Activated T-cell treated with anti-CD3 and anti-CD28 coated beads, Interleukin-2, amount 50 U/mL, for 4 hours (primary cell): ENCODE results near the gene EFCAB11. TPM values are rescaled to one million over a fixed set of nuclear protein-coding genes. Genes with fewer than 3 reads are reported as not detected.

Experiments
- ATAC-seq, 2 donors: fragments of 200-7000 bp; cut with Tn5 transposase; one replicate each; pipeline ENCODE4 v1.10.0; 2021
- DNase-seq: peaks from one replicate; pipeline ENCODE4 v3.0.0-alpha.2; 2020
- H3K27me3 Mint-ChIP-seq: one replicate; pipeline ENCODE4 v1.8.0; 2021; ENCODE audit warnings: low read depth, mixed read lengths
- H3K36me3 Mint-ChIP-seq: one replicate; pipeline ENCODE4 v1.8.0; 2022; ENCODE audit warnings: mixed read lengths; ENCODE audit not compliant: insufficient read depth
- H3K4me1 Mint-ChIP-seq: one replicate; pipeline ENCODE4 v1.8.0; 2021; ENCODE audit warnings: low read depth, mixed read lengths
- H3K4me3 Mint-ChIP-seq: one replicate; pipeline ENCODE4 v1.8.0; 2021; ENCODE audit warnings: mild to moderate bottlenecking, moderate library complexity, mixed read lengths
- H3K9me3 Mint-ChIP-seq: one replicate; pipeline ENCODE4 v1.8.0; 2021; ENCODE audit warnings: mixed read lengths
- total RNA-seq, 3 donors: library from RNA; stranded (reverse); gene quantifications; one replicate each; pipeline ENCODE4 v1.2.1, GENCODE V29; 2021

The EFCAB11 gene
- total RNA-seq, 3 donors from 2014 or later = 4.3 to 6.0 (median 5.2) TPM

- H3K9me3 Mint-ChIP-seq = peaks cover 3% of the 10 kb centered on the region
- no peak overlapping the region for H3K4me3 Mint-ChIP-seq
- H3K36me3 Mint-ChIP-seq = no peaks in the 10 kb centered on the region
- peaks cover 15% of the 10 kb centered on the region for H3K4me1 Mint-ChIP-seq
- DNase-seq (no peak), ATAC-seq (no peak)
- H3K27me3 Mint-ChIP-seq = no peaks in the 10 kb centered on the region
These were observed 198.7 kb downstream of the EFCAB11 start for GRCh38 chr14:89755816-89756215.

- ATAC-seq (peak in 1 of 2 donors; percentile 22), DNase-seq (no peak)
- Mint-ChIP-seq H3K4me3 (no peak overlapping the region), H3K4me1 (peaks cover 27% of the 10 kb centered on the region), H3K9me3 (peaks cover 3% of the 10 kb centered on the region), H3K36me3 (no peaks in the 10 kb centered on the region), H3K27me3 (no peaks in the 10 kb centered on the region)
These were observed 200.6 kb downstream of the EFCAB11 start for GRCh38 chr14:89753828-89754412.

- peaks cover 27% of the 10 kb centered on the region for H3K4me1 Mint-ChIP-seq
These were observed 203.6 kb downstream of the EFCAB11 start for GRCh38 chr14:89750908-89751392.

GRCh38 chr14:89750281-89750755 lies 204.2 kb downstream of the EFCAB11 start:
- peaks cover 4% of the 10 kb centered on the region for H3K36me3 Mint-ChIP-seq
- H3K4me3 Mint-ChIP-seq = no peak overlapping the region
- no peak for ATAC-seq
- no peaks in the 10 kb centered on the region for H3K27me3 Mint-ChIP-seq
- no peak for DNase-seq
- H3K9me3 Mint-ChIP-seq = peaks cover 15% of the 10 kb centered on the region
- H3K4me1 Mint-ChIP-seq = peaks cover 27% of the 10 kb centered on the region

More at GRCh38 chr14:89750908-89751392, 203.6 kb downstream of the EFCAB11 start:
- peak; percentile 83 to 85 for ATAC-seq
- H3K27me3 Mint-ChIP-seq = no peaks in the 10 kb centered on the region
- H3K36me3 Mint-ChIP-seq = peaks cover 4% of the 10 kb centered on the region
- no peak overlapping the region for H3K4me3 Mint-ChIP-seq
- DNase-seq = no peak
- H3K9me3 Mint-ChIP-seq = peaks cover 15% of the 10 kb centered on the region

GRCh38 chr14:89748004-89748403 lies 206.5 kb downstream of the EFCAB11 start:
- peak in 1 of 2 donors; percentile 9 for ATAC-seq
- Mint-ChIP-seq H3K4me1 (peaks cover 30% of the 10 kb centered on the region), H3K36me3 (peaks cover 4% of the 10 kb centered on the region), H3K27me3 (no peaks in the 10 kb centered on the region), H3K9me3 (peaks cover 15% of the 10 kb centered on the region), H3K4me3 (no peak overlapping the region)
- DNase-seq = no peak

- Mint-ChIP-seq H3K4me1 (peaks cover 29% of the 10 kb centered on the region), H3K27me3 (no peaks in the 10 kb centered on the region), H3K9me3 (peaks cover 16% of the 10 kb centered on the region), H3K4me3 (no peak overlapping the region), H3K36me3 (peaks cover 4% of the 10 kb centered on the region)
- DNase-seq (no peak), ATAC-seq (no peak)
These were observed 207.4 kb downstream of the EFCAB11 start for GRCh38 chr14:89747126-89747525.

GRCh38 chr14:89746654-89747053 lies 207.9 kb downstream of the EFCAB11 start:
- no peak overlapping the region for H3K4me3 Mint-ChIP-seq
- no peaks in the 10 kb centered on the region for H3K27me3 Mint-ChIP-seq
- H3K4me1 Mint-ChIP-seq = peaks cover 26% of the 10 kb centered on the region
- H3K9me3 Mint-ChIP-seq = peaks cover 20% of the 10 kb centered on the region
- ATAC-seq (no peak), DNase-seq (no peak)
- H3K36me3 Mint-ChIP-seq = peaks cover 4% of the 10 kb centered on the region

GRCh38 chr14:89746135-89746534 lies 208.4 kb downstream of the EFCAB11 start:
- DNase-seq (no peak), ATAC-seq (no peak)
- peaks cover 20% of the 10 kb centered on the region for H3K9me3 Mint-ChIP-seq
- peaks cover 21% of the 10 kb centered on the region for H3K4me1 Mint-ChIP-seq
- H3K36me3 Mint-ChIP-seq = peaks cover 4% of the 10 kb centered on the region
- no peak overlapping the region for H3K4me3 Mint-ChIP-seq
- H3K27me3 Mint-ChIP-seq = no peaks in the 10 kb centered on the region

Other genes with a start within 250 kb of the EFCAB11 start
- gene TDP1, start 1.2 kb upstream of the EFCAB11 start, total RNA-seq = 10 to 100 TPM; 71.8 to 84.9 (median 72.9) TPM
- gene KCNK13, start 107.3 kb upstream of the EFCAB11 start, total RNA-seq = not detected